OCI-LY1 (cell line): ENCODE measurements around the gene MRPS10.
"Not testable (repeated sequence)": the region's sequence is repeated elsewhere in the genome, so short reads cannot be mapped to it uniquely, and the experiment has no call there.

ENCODE experiments used
- H2AFZ ChIP-seq: fragments of 200-600 bp; sonication (generic), shearing (Covaris generic); 2 replicates; pipeline ENCODE4 v1.6.0; 2014; ENCODE audit warnings: antibody characterized with exemption, mild to moderate bottlenecking, low read length
- H3F3A ChIP-seq: fragments of 200-600 bp; sonication (generic), shearing (Covaris generic); 2 replicates; pipeline ENCODE4 v1.6.0; 2014; ENCODE audit warnings: mild to moderate bottlenecking, antibody characterized with exemption, low read length, moderate library complexity; ENCODE audit not compliant: insufficient read depth
- H3K27ac ChIP-seq: fragments of 200-600 bp; sonication (generic); 2 replicates; pipeline ENCODE4 v1.5.1; 2014; ENCODE audit warnings: low read length, mixed run types, mild to moderate bottlenecking, low read depth; ENCODE audit not compliant: poor library complexity, severe bottlenecking
- H3K27me3 ChIP-seq: fragments of 200-600 bp; sonication (generic); 2 replicates; pipeline ENCODE4 v1.6.0; 2014; ENCODE audit warnings: antibody characterized with exemption, mild to moderate bottlenecking, low read length, moderate library complexity; ENCODE audit not compliant: insufficient read depth
- H3K36me3 ChIP-seq: fragments of 200-600 bp; sonication (generic); 2 replicates; pipeline ENCODE4 v1.6.1; 2014; ENCODE audit warnings: mild to moderate bottlenecking, antibody characterized with exemption, low read length, moderate library complexity, mixed read lengths; ENCODE audit not compliant: insufficient read depth
- H3K4me1 ChIP-seq: fragments of 200-600 bp; sonication (generic); 2 replicates; pipeline ENCODE4 v1.5.1; 2014; ENCODE audit warnings: mild to moderate bottlenecking, low read length, moderate library complexity; ENCODE audit not compliant: insufficient read depth, severe bottlenecking
- H3K4me2 ChIP-seq: fragments of 200-600 bp; sonication (generic), shearing (Covaris generic); 2 replicates; pipeline ENCODE4 v1.6.1; 2014; ENCODE audit warnings: low read length
- H3K4me3 ChIP-seq: fragments of 200-600 bp; sonication (generic); 2 replicates; pipeline ENCODE4 v1.5.1; 2014; ENCODE audit warnings: low read length, low read depth, mild to moderate bottlenecking, mixed read lengths; ENCODE audit not compliant: poor library complexity, severe bottlenecking
- H3K79me2 ChIP-seq: fragments of 200-600 bp; shearing (Covaris generic); 2 replicates; pipeline ENCODE4 v1.6.1; 2016; ENCODE audit warnings: mixed run types, low read length, mixed read lengths; ENCODE audit not compliant: insufficient read depth
- H3K9ac ChIP-seq: fragments of 200-600 bp; sonication (generic), shearing (Covaris generic); 2 replicates; pipeline ENCODE4 v1.6.1; 2014; ENCODE audit warnings: mild to moderate bottlenecking, low read length, mixed read lengths
- H3K9me2 ChIP-seq: fragments of 200-600 bp; sonication (generic), shearing (Covaris generic); 2 replicates; pipeline ENCODE4 v1.6.1; 2014; ENCODE audit warnings: low read depth, mild to moderate bottlenecking, low read length, mixed read lengths
- H3K9me3 ChIP-seq: fragments of 200-600 bp; shearing (Covaris generic); 2 replicates; pipeline ENCODE4 v1.6.1; 2014; ENCODE audit warnings: low read length, mixed read lengths
- H4K20me1 ChIP-seq: fragments of 200-600 bp; sonication (generic), shearing (Covaris generic); 2 replicates; pipeline ENCODE4 v1.6.0; 2016; ENCODE audit warnings: mild to moderate bottlenecking, low read length; ENCODE audit not compliant: insufficient read depth
- EZH2 ChIP-seq: fragments of 200-600 bp; sonication (generic), shearing (Covaris generic); IDR thresholded peaks from 2 replicates; pipeline ENCODE4 v1.8.0; 2017; ENCODE audit warnings: borderline replicate concordance, mixed run types, mild to moderate bottlenecking, antibody characterized with exemption, low read length, moderate library complexity, mixed read lengths
- TF ChIP-seq, protein P1 (sequence below): fragments of 200-600 bp; sonication (generic), shearing (Covaris generic); IDR thresholded peaks from 2 replicates; pipeline ENCODE4 v1.5.1; 2017; ENCODE audit warnings: mild to moderate bottlenecking, antibody characterized with exemption, low read length, moderate library complexity, mixed read lengths

MRPS10 gene

GRCh38 chr6:42193491-42193894 lies 24.2 kb downstream of the MRPS10 start:
- Histone ChIP-seq H3F3A (no peaks in the 10 kb centered on the region), H3K4me3 (no peak overlapping the region), H3K36me3 (no peaks in the 10 kb centered on the region; the same call in 1 of the 2 replicates), H2AFZ (no peak overlapping the region), H3K9ac (no peak overlapping the region), H3K27ac (no peak overlapping the region), H3K27me3 (no peaks in the 10 kb centered on the region), H3K4me2 (no peak overlapping the region), H3K79me2 (no peaks in the 10 kb centered on the region), H3K4me1 (no peaks in the 10 kb centered on the region), H4K20me1 (no peaks in the 10 kb centered on the region), H3K9me2 (no peaks in the 10 kb centered on the region), H3K9me3 (no peaks in the 10 kb centered on the region)
- TF ChIP-seq, protein P1, sequence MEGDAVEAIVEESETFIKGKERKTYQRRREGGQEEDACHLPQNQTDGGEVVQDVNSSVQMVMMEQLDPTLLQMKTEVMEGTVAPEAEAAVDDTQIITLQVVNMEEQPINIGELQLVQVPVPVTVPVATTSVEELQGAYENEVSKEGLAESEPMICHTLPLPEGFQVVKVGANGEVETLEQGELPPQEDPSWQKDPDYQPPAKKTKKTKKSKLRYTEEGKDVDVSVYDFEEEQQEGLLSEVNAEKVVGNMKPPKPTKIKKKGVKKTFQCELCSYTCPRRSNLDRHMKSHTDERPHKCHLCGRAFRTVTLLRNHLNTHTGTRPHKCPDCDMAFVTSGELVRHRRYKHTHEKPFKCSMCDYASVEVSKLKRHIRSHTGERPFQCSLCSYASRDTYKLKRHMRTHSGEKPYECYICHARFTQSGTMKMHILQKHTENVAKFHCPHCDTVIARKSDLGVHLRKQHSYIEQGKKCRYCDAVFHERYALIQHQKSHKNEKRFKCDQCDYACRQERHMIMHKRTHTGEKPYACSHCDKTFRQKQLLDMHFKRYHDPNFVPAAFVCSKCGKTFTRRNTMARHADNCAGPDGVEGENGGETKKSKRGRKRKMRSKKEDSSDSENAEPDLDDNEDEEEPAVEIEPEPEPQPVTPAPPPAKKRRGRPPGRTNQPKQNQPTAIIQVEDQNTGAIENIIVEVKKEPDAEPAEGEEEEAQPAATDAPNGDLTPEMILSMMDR = no peak
- TF ChIP-seq EZH2 = no peak

DNA sequence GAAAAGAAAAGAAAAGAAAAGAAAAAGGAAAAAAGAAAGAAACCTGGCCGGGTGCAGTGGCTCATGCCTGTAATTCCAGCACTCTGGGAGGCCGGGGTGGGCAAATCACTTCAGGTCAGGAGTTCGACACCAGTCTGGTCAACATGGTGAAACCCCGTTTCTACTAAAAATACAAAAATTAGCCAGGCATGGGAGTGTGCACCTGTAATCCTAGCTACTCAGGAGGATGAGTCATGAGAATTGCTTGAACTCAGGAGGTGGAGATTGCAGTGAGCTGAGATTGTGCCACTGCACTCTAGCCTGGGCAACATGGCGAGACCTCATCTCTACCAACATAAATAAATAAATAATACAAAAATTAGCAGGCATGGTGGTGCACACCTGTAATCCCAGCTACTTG lies 25.3 kb downstream of the MRPS10 start:
- H3K4me3 ChIP-seq, H3K4me1 ChIP-seq, H3K9me3 ChIP-seq, H3K9me2 ChIP-seq, H3K36me3 ChIP-seq, H3K4me2 ChIP-seq, H3K27me3 ChIP-seq, H3K79me2 ChIP-seq, H3K9ac ChIP-seq, H3K27ac ChIP-seq, H3F3A ChIP-seq, H4K20me1 ChIP-seq, H2AFZ ChIP-seq: not testable (repeated sequence)

- no peak overlapping the region for H3K9ac ChIP-seq
- no peaks in the 10 kb centered on the region for H3K36me3 ChIP-seq
- no peaks in the 10 kb centered on the region for H4K20me1 ChIP-seq
- H3K79me2 ChIP-seq = no peaks in the 10 kb centered on the region
- TF ChIP-seq EZH2 = no peak
- TF ChIP-seq, protein P1 = no peak
- no peaks in the 10 kb centered on the region for H3K27me3 ChIP-seq
- no peaks in the 10 kb centered on the region for H3F3A ChIP-seq
- no peaks in the 10 kb centered on the region for H3K4me1 ChIP-seq
- no peak overlapping the region for H3K4me2 ChIP-seq
- no peaks in the 10 kb centered on the region for H3K9me3 ChIP-seq
- H3K9me2 ChIP-seq = no peaks in the 10 kb centered on the region
- H2AFZ ChIP-seq = no peak overlapping the region
- no peak overlapping the region for H3K27ac ChIP-seq
- H3K4me3 ChIP-seq = no peak overlapping the region
These were observed 27.0 kb downstream of the MRPS10 start for GRCh38 chr6:42190554-42191183.

- TF ChIP-seq, protein P1 = no peak
- no peak for TF ChIP-seq EZH2
- no peaks in the 10 kb centered on the region for H3F3A ChIP-seq
- no peak overlapping the region for H3K4me3 ChIP-seq
- H3K9ac ChIP-seq = no peak overlapping the region
- no peaks in the 10 kb centered on the region for H3K27me3 ChIP-seq
- H3K79me2 ChIP-seq = no peaks in the 10 kb centered on the region
- no peaks in the 10 kb centered on the region for H3K36me3 ChIP-seq
- H3K4me1 ChIP-seq = no peaks in the 10 kb centered on the region
- H3K4me2 ChIP-seq = no peak overlapping the region
- no peaks in the 10 kb centered on the region for H3K9me2 ChIP-seq
- no peak overlapping the region for H3K27ac ChIP-seq
- H3K9me3 ChIP-seq = no peaks in the 10 kb centered on the region
- no peak overlapping the region for H2AFZ ChIP-seq
- no peaks in the 10 kb centered on the region for H4K20me1 ChIP-seq
These were observed 29.3 kb downstream of the MRPS10 start for GRCh38 chr6:42188406-42188805.
